SK-N-SH (cell line): ENCODE measurements around the gene CCDC106. TPM values are rescaled to one million over a fixed set of nuclear protein-coding genes. Genes with fewer than 3 reads are reported as not detected.

ENCODE experiments used
- CTCF ChIA-PET: fragments of 300-600, 350-600 bp; formaldehyde crosslinking; extraction: SDS; loops from one replicate; lab custom pipeline; 2021; lab: Yijun Ruan, JAX
- POLR2A ChIA-PET: fragments of 350-600 bp; sonication (Branson Sonifier 250); formaldehyde crosslinking; extraction: SDS; loops from one replicate; lab custom pipeline; 2020; ENCODE audit warnings: antibody characterized with exemption, inconsistent platforms; lab: Yijun Ruan, JAX
- DNase-seq: peaks from one replicate; pipeline ENCODE4 v3.0.0; 2012
- H2AFZ ChIP-seq: fragments of 200-600 bp; sonication (generic); 2 replicates; pipeline ENCODE4 v1.8.1; 2016; ENCODE audit warnings: antibody characterized with exemption, mild to moderate bottlenecking, low read depth
- H3F3A ChIP-seq: fragments of 200-600 bp; sonication (generic); replicated peaks from 2 replicates; pipeline ENCODE3; 2016; ENCODE audit warnings: antibody characterized with exemption, mild to moderate bottlenecking; ENCODE audit not compliant: insufficient read depth
- H3K27ac ChIP-seq, 2 experiments: fragments of 200-500 bp in 1 of 2; fragments of 200-600 bp in 1 of 2; sonication (Bioruptor generic) in 1 of 2; sonication (generic), shearing (Covaris generic) in 1 of 2; 2 replicates each; pipeline versions ENCODE4 v1.5.1 to v1.6.1; 2014 to 2016; ENCODE audit warnings: low read depth in 2 of 2, inconsistent platforms in 1 of 2, low read length in 1 of 2, mild to moderate bottlenecking in 1 of 2, mixed read lengths in 1 of 2
- H3K27me3 ChIP-seq: fragments of 200-600 bp; sonication (generic), shearing (Covaris generic); 2 replicates; pipeline ENCODE4 v1.6.1; 2016; ENCODE audit warnings: mixed run types; ENCODE audit not compliant: insufficient read depth
- H3K36me3 ChIP-seq, 2 experiments: fragments of 200-500 bp in 1 of 2; fragments of 200-600 bp in 1 of 2; sonication (Bioruptor generic) in 1 of 2; sonication (generic) in 1 of 2; replicated peaks in 1 of 2; 2 replicates each; pipeline versions ENCODE3 to v1.5.1; 2014 to 2016; ENCODE audit warnings: low read length in 1 of 2, mild to moderate bottlenecking in 1 of 2; ENCODE audit not compliant: insufficient read depth in 2 of 2, control insufficient read depth in 1 of 2
- H3K4me1 ChIP-seq, 2 experiments: fragments of 200-500 bp in 1 of 2; fragments of 200-600 bp in 1 of 2; sonication (Bioruptor generic) in 1 of 2; sonication (generic), shearing (Covaris generic) in 1 of 2; 2 replicates each; pipeline versions ENCODE4 v1.5.1 to v1.6.1; 2014 to 2016; ENCODE audit warnings: low read depth in 1 of 2, low read length in 1 of 2, mixed run types in 1 of 2; ENCODE audit not compliant: insufficient read depth in 2 of 2, control insufficient read depth in 1 of 2
- H3K4me2 ChIP-seq: fragments of 200-600 bp; sonication (generic), shearing (Covaris generic); 2 replicates; pipeline ENCODE4 v1.6.1; 2017; ENCODE audit warnings: mixed run types
- H3K4me3 ChIP-seq, 2 experiments: fragments of 200-500 bp in 1 of 2; fragments of 200-600 bp in 1 of 2; sonication (Bioruptor generic) in 1 of 2; sonication (generic), shearing (Covaris generic) in 1 of 2; 2 replicates each; pipeline versions ENCODE4 v1.5.1 to v1.8.1; 2014 to 2016; ENCODE audit warnings: low read depth in 2 of 2, inconsistent platforms in 1 of 2, low read length in 1 of 2, mild to moderate bottlenecking in 1 of 2, mixed read lengths in 1 of 2, moderate library complexity in 1 of 2
- H3K79me2 ChIP-seq: fragments of 200-600 bp; sonication (generic); 2 replicates; pipeline ENCODE4 v1.8.1; 2017; ENCODE audit warnings: mild to moderate bottlenecking; ENCODE audit not compliant: insufficient read depth
- H3K9ac ChIP-seq: fragments of 200-600 bp; sonication (generic); 2 replicates; pipeline ENCODE4 v1.6.1; 2017; ENCODE audit warnings: mixed run types
- H3K9me2 ChIP-seq: fragments of 200-600 bp; sonication (generic); 2 replicates; pipeline ENCODE4 v1.6.1; 2017; ENCODE audit warnings: mixed run types
- H3K9me3 ChIP-seq: fragments of 200-600 bp; sonication (generic); 2 replicates; pipeline ENCODE4 v1.6.1; 2017; ENCODE audit warnings: mixed run types, mild to moderate bottlenecking, moderate library complexity
- H4K20me1 ChIP-seq: fragments of 200-600 bp; sonication (generic); 2 replicates; pipeline ENCODE4 v1.6.1; 2017; ENCODE audit warnings: mild to moderate bottlenecking, mixed run types; ENCODE audit not compliant: insufficient read depth
- ELF1 ChIP-seq: IDR thresholded peaks from 2 replicates; pipeline ENCODE4 v1.4.0; 2012
- EP300 ChIP-seq, 2 experiments: IDR thresholded peaks; 2 replicates each; pipeline versions ENCODE4 v1.4.0 to v1.6.1; 2012; ENCODE audit warnings: borderline replicate concordance in 1 of 2, low read depth in 1 of 2, low read length in 1 of 2
- GATA2 ChIP-seq: sonication (generic); formaldehyde crosslinking; IDR thresholded peaks from 2 replicates; pipeline ENCODE4 v1.5.0; 2020; ENCODE audit warnings: mild to moderate bottlenecking, missing genetic modification reagents
- JUND ChIP-seq: IDR thresholded peaks from 2 replicates; pipeline ENCODE4 v1.4.0; 2012
- MEF2A ChIP-seq: IDR thresholded peaks from 2 replicates; pipeline ENCODE4 v1.4.0; 2012; ENCODE audit warnings: low read depth, borderline replicate concordance
- NFIC ChIP-seq: IDR thresholded peaks from 2 replicates; pipeline ENCODE4 v1.4.0; 2012; ENCODE audit warnings: borderline replicate concordance
- NRF1 ChIP-seq: IDR thresholded peaks from 2 replicates; pipeline ENCODE4 v1.6.1; 2012; ENCODE audit warnings: low read depth, mild to moderate bottlenecking, low read length
- RFX5 ChIP-seq: IDR thresholded peaks from 2 replicates; pipeline ENCODE4 v1.6.1; 2012; ENCODE audit warnings: mild to moderate bottlenecking, improper control_type of control experiment, low read length
- RXRA ChIP-seq: IDR thresholded peaks from 2 replicates; pipeline ENCODE4 v1.4.0; 2012; ENCODE audit warnings: low read depth, mild to moderate bottlenecking, borderline replicate concordance
- SMC3 ChIP-seq: IDR thresholded peaks from 2 replicates; pipeline ENCODE4 v1.6.1; 2012; ENCODE audit warnings: low read depth, low read length, improper control_type of control experiment
- TEAD4 ChIP-seq: IDR thresholded peaks from 2 replicates; pipeline ENCODE4 v1.4.0; 2012; ENCODE audit warnings: mild to moderate bottlenecking, borderline replicate concordance; ENCODE audit not compliant: insufficient read depth
- WGBS: methylation state at CpG from one replicate; pipeline ENCODE4 v1.1.6; 2017; ENCODE audit warnings: low lambda C conversion rate; 5-methylcytosine and 5-hydroxymethylcytosine counted together
- polyA plus RNA-seq, 3 experiments: library from polyadenylated mRNA; depleted of rRNA; stranded (reverse); fragments of >200 nt; gene quantifications; 2 replicates each; pipeline ENCODE4 v1.2.3, GENCODE V29; 2012
- TF ChIP-seq, protein P1 (sequence below): IDR thresholded peaks from 2 replicates; pipeline ENCODE4 v1.6.1; 2012; ENCODE audit warnings: mild to moderate bottlenecking, low read depth, low read length, moderate library complexity
- TF ChIP-seq, protein P2 (sequence below): IDR thresholded peaks from 2 replicates; pipeline ENCODE4 v1.4.0; 2012; ENCODE audit warnings: low read depth, borderline replicate concordance
- TF ChIP-seq, protein P3 (sequence below): IDR thresholded peaks from 2 replicates; pipeline ENCODE4 v1.4.0; 2012; ENCODE audit warnings: low read depth, borderline replicate concordance
- TF ChIP-seq, protein P4 (sequence below): IDR thresholded peaks from 2 replicates; pipeline ENCODE4; 2012

The CCDC106 gene
- polyA plus RNA-seq, 1 of the 3 experiments (the other 2 are of a cell fraction), result 27.1 TPM

DNA sequence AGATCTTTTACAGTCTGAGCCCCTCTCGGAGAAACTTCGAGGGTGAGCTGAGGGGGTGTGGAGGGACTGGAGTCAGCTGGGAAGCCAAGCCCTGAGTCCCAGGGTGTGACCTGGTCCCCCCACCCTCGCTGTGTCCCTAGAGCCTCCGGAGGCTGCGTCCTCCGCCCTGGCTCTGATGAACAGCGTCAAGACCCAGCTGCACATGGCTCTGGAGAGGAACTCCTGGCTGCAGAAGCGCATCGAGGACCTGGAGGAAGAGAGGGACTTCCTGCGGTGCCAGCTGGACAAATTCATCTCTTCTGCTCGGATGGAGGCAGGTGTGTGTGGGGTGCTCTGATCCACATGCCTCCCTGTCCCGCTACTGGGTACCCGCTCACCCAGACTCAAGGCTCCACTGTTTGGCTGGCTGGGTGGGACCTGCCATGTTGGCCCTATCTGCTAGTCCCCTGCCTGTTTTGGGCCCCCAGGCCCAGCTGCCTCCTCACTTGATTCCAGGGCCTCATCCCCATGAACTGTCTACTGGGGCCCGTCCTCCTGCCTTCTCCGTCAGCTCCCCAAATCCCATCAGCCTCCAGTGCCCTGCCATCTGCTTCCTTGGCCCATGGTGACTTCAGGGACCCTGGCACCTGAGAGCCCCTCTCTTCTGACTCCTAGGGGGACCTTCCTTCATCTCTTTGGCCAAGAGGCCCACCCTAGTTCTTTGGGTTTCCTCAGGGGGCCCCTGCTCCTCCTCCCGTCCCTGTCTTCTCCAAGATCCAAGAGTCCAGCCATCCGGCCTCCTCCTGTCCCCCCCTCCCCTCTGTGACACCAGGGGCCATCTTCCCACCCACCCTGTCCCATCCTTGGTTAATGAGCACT lies 1.5 kb downstream of the CCDC106 start:
- H3K9ac ChIP-seq, result 0 out of 2 replicates have a peak overlapping the region, but pooled peaks have one; percentile 77
- no peaks in the 10 kb centered on the region for H3K27me3 ChIP-seq
- POLR2A ChIA-PET, result interaction anchor here (0.9 kb wide), 1 partner anchor 13 kb away, joined by 3 read pairs; no protein-coding TSS in a partner anchor
- H3K4me1 ChIP-seq, result peaks cover 5 to 31% of the 10 kb centered on the region in 2 experiments; a peak in 2 of 4 replicates
- no peak overlapping the region; a peak in 1 of 4 replicates for H3K27ac ChIP-seq
- TF ChIP-seq, protein P1, sequence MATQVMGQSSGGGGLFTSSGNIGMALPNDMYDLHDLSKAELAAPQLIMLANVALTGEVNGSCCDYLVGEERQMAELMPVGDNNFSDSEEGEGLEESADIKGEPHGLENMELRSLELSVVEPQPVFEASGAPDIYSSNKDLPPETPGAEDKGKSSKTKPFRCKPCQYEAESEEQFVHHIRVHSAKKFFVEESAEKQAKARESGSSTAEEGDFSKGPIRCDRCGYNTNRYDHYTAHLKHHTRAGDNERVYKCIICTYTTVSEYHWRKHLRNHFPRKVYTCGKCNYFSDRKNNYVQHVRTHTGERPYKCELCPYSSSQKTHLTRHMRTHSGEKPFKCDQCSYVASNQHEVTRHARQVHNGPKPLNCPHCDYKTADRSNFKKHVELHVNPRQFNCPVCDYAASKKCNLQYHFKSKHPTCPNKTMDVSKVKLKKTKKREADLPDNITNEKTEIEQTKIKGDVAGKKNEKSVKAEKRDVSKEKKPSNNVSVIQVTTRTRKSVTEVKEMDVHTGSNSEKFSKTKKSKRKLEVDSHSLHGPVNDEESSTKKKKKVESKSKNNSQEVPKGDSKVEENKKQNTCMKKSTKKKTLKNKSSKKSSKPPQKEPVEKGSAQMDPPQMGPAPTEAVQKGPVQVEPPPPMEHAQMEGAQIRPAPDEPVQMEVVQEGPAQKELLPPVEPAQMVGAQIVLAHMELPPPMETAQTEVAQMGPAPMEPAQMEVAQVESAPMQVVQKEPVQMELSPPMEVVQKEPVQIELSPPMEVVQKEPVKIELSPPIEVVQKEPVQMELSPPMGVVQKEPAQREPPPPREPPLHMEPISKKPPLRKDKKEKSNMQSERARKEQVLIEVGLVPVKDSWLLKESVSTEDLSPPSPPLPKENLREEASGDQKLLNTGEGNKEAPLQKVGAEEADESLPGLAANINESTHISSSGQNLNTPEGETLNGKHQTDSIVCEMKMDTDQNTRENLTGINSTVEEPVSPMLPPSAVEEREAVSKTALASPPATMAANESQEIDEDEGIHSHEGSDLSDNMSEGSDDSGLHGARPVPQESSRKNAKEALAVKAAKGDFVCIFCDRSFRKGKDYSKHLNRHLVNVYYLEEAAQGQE, result no peak
- TF ChIP-seq MEF2A (no peak), ELF1 (no peak), EP300 (IDR thresholded peaks at IDR 0.05; ENCODE audit: borderline replicate concordance in 1 of 2, low read depth in 1 of 2, low read length in 1 of 2) (no peak), SMC3 (no peak), GATA2 (CRISPR knock-in tag) (no peak), RFX5 (no peak), JUND (no peak), RXRA (no peak), NFIC (no peak), TEAD4 (no peak), NRF1 (no peak)
- TF ChIP-seq, protein P2, sequence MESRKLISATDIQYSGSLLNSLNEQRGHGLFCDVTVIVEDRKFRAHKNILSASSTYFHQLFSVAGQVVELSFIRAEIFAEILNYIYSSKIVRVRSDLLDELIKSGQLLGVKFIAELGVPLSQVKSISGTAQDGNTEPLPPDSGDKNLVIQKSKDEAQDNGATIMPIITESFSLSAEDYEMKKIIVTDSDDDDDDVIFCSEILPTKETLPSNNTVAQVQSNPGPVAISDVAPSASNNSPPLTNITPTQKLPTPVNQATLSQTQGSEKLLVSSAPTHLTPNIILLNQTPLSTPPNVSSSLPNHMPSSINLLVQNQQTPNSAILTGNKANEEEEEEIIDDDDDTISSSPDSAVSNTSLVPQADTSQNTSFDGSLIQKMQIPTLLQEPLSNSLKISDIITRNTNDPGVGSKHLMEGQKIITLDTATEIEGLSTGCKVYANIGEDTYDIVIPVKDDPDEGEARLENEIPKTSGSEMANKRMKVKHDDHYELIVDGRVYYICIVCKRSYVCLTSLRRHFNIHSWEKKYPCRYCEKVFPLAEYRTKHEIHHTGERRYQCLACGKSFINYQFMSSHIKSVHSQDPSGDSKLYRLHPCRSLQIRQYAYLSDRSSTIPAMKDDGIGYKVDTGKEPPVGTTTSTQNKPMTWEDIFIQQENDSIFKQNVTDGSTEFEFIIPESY, result no peak
- TF ChIP-seq, protein P3, sequence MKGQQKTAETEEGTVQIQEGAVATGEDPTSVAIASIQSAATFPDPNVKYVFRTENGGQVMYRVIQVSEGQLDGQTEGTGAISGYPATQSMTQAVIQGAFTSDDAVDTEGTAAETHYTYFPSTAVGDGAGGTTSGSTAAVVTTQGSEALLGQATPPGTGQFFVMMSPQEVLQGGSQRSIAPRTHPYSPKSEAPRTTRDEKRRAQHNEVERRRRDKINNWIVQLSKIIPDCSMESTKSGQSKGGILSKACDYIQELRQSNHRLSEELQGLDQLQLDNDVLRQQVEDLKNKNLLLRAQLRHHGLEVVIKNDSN, result no peak
- TF ChIP-seq, protein P4, sequence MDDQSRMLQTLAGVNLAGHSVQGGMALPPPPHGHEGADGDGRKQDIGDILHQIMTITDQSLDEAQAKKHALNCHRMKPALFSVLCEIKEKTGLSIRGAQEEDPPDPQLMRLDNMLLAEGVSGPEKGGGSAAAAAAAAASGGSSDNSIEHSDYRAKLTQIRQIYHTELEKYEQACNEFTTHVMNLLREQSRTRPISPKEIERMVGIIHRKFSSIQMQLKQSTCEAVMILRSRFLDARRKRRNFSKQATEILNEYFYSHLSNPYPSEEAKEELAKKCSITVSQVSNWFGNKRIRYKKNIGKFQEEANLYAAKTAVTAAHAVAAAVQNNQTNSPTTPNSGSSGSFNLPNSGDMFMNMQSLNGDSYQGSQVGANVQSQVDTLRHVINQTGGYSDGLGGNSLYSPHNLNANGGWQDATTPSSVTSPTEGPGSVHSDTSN, result no peak
- H2AFZ ChIP-seq, result no peak overlapping the region
- CTCF ChIA-PET, result interaction anchor here (0.7 to 4.5 kb wide), 3 partner anchors 9 to 146 kb away, joined by 3 to 30 read pairs (median 3); no protein-coding TSS in a partner anchor
- peak overlapping the region in 1 of 2 experiments; percentile 82; a peak in 2 of 4 replicates for H3K4me3 ChIP-seq
- H3K79me2 ChIP-seq, result peaks cover 25% of the 10 kb centered on the region
- DNase-seq, result no peak
- peaks cover 17% of the 10 kb centered on the region for H3F3A ChIP-seq
- no peaks in the 10 kb centered on the region for H3K9me3 ChIP-seq
- H3K36me3 ChIP-seq, result peaks cover 3 to 30% of the 10 kb centered on the region in 2 experiments
- no peaks in the 10 kb centered on the region for H4K20me1 ChIP-seq
- H3K4me2 ChIP-seq, result peak overlapping the region; percentile 96
- H3K9me2 ChIP-seq, result no peaks in the 10 kb centered on the region
- WGBS, result 97% methylated on average over 13 of the region's 17 CpGs
